Hematopoietic multipotent progenitor cell treated with erythropoietin and hydrocortisone succinate and interleukin-3 and kit ligand, for 15 days (in vitro differentiated cells): Measurements from ENCODE around the gene DCAF12.

ENCODE experiments used
- DNase-seq: peaks from one replicate; pipeline ENCODE4 v3.0.0-alpha.2; 2015; ENCODE audit warnings: low spot score

Gene DCAF12

DNA sequence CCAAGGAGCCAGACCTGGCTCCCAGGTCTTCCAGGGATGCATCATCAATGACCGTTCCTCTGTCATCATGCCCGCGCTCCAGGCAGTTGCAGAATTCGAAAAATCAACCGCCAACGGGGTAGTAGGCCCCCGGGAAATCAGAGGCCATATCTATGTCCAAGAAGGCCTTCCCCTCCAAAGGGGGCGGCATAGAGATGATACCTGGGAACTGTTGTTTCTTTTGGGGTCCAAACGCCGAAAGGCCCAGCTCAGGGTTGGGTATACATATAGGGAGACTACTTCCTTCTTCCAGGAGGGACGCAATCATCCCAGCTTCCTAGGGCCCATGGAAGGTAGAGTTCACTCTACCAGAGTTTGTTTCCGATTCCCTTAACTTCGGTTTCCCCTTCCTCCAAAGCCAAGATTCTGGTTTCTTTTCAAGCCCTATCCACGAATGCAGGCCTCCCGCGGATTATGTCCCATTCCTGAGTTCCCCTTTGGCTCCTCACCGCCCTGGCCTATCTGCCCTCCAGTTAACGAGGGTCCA lies 754 bp downstream of the DCAF12 start:
- DNase-seq: peak; percentile 42

DNA sequence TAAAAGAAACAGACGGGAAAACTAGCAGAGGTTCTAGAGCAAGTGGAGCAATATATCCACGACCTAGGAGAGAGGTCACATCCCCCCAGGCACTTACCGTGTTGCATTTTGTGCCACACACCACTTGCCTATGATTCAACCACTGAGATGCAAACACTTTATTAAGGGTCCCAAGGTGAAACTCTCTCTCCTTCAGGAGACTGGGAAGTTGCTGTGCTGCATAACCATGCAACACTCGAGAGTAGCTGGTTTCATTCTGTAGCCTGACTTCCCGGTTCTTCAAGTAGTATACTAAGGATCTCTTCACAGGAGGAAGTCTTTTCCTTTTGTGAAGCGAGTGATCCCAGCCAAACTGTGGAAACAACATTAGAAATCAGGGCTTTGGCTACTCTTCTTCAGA lies 1.6 kb downstream of the DCAF12 start:
- DNase-seq: peak; percentile 22

DNA sequence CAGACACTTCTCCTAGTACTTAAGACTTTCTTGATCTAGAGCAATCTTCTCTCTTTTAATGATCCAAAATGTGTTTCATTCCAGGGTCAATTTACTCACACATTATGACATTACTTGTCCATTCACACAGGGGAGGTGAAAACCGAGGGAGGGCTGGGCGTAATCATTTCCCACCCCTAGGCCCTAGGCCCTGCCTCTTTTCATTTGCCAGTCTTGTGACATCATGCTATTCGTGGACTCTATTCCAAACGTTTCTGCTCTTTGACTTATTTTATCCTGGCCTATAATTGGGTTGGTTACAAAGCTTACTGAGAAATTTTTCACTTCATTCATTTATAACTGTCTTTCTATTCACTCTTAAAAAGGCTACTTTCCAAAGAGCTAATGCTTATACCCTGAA lies 2.4 kb downstream of the DCAF12 start:
- peak; percentile 70 for DNase-seq

DNA sequence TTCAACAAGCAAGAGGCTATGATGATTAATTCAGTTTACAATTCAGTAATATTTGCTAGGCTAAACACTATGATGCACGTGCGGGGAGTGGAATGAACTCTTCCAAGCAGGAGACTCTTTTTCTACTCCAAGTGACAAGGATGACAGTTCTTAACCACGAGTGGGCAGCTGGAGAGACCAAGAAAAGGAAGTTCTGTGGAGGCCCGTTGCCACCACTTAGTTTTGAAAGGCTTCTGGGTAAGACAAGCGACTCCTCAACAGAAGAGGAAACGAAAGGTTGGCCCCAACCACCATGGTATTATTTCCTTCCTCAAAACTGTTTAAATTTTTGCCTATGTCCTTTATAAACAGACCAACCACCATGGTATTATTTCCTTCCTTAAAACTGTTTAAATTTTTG lies 2.8 kb downstream of the DCAF12 start:
- no peak for DNase-seq

DNA sequence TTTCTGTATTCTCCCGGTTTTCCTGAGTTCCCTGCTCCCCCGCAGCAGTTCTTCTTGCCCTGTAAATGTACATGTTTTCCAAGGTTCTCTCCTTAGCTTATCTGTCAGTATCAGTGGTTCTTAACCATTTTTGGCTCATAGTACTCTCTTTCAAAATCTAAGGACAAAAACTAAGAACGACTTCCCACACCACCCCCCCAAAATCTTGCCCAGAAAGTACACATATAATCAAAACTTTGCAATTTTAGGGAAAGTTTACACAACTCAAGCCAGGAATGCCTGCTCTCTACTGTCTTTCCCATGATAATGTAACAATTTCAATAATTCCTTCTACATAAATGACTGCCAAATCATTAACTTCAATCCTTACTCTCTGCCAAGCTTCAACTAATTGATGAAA lies 4.5 kb downstream of the DCAF12 start:
- no peak for DNase-seq

DNA sequence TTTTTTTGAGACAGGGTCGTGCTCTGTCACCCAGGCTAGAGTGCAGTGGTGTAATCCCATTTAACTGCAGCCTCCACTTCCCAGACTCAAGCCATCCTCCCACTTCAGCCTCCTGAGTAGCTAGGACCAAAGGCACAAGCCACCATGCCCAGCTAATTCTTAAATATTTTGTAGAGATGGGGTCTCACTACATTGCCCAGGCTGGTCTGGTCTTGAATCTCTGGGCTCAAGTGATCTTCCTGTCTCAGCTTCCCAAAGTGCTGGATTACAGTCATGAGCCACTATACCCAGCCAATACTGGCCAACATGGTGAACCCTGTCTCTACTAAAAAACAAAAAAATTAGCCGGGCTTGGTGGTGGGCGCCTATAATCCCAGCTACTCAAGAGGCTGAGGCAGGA lies 6.8 kb downstream of the DCAF12 start:
- no peak for DNase-seq

DNA sequence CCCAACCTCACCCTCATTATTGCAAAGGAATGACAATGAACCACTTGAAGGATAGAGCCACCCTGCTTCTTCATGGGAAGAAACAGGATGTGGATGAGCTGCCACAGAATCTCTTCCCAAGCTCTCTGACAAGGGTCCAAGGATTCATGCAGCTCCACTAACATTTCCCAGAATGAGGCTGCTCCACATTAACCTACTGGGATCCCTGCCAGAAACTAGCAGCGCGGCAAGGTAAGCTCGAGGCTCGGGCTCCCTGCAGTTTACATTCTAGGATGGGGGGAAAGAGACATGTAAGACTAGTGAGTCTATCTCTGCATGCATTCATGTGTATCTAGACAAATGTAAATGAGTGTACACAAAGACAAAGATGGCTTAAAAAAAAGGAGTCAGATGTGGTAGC lies 12.1 kb downstream of the DCAF12 start:
- no peak for DNase-seq

DNA sequence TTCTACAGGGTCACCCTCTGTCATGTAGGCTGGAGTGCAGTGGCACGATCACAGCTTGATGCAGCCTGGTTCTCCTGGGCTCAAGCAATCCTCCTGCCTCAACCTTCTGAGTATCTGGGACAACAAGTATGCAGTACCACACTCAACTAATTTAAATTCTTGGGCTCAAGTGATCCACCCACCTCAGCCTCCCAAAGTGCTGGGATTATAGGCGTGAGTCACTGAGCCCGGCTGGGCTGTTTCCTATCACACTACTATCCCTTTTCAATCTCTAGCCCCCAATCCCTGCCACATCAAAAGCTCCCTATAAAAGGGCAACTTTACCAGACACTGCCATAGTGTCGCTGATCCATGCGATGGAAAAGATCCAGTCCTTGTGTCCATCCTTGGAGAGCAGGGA lies 20.4 kb downstream of the DCAF12 start:
- DNase-seq: no peak

DNA sequence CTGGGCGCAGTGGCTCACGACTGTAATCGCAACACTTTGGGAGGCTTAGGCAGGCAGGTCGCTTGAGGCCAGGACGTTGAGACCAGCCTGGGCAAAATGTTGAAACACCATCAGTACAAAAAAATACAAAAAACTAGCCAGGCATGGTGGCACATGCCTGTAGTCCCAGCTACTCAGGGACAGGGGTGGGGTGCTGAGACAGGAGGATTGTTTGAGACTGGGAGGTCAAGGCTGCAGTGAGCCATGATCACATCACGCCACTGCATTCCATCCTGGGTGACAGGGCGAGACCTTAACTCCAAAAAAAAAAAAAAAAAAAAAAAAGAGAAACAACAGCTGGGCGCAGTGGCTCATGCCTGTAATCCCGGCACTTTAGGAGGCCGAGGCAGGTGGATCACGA lies 23.7 kb downstream of the DCAF12 start:
- DNase-seq: no peak

DNA sequence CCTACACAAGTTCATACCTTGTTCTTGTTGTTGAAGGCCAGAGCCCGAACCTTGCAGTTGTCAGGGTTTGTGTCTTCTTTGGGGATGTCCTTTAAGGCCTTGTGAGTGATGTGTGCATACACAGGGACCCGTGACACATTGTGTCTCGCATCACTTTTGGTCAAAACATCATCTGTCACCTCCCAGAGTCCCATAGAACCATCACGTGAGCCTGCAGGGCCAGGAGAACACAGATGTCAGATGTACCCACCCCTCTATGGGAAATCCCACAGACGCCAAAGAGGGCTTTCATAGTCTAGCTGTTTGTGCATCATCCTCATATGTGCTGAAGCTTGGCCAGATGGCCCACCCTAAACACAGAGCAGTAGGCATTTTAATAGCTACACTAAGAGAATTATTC lies 28.2 kb downstream of the DCAF12 start:
- no peak for DNase-seq

DNA sequence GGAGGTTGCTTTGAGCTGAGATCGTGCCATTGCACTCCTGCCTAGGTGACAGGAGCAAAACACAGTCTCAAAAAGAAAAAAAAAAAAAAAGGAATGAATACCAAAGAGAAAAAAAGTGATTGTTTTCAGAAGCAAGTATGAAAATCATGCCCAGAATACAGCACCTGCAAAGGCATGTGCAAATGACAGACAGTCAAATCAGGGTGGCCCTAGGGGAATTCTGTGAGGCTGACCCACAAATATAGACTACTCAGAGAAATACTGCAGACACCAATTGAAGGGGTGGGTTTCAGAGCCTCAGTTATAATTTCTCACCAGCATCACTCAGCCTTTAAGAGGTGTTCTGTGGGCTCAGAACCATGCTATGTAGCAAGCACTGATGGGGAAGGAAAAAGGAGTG lies 28.6 kb downstream of the DCAF12 start:
- no peak for DNase-seq

DNA sequence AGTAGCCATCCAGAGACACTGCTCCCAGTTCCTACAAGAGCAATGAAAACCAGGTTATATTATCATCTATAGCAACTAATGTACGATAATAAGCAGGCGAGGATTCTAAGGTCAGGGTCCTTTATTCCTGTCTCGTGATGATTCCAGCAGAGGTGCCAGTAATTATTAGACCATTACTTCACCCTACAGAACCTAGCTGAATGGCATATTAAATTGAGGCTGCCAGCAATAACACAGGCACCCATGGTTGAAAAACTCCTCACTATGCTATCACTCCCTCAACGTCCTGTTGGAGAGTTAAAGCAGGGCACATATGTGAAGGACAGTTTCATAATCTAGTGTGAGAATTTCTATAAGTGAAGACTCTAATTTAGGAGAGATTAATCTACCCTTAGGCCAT lies 29.7 kb downstream of the DCAF12 start:
- DNase-seq: no peak

DNA sequence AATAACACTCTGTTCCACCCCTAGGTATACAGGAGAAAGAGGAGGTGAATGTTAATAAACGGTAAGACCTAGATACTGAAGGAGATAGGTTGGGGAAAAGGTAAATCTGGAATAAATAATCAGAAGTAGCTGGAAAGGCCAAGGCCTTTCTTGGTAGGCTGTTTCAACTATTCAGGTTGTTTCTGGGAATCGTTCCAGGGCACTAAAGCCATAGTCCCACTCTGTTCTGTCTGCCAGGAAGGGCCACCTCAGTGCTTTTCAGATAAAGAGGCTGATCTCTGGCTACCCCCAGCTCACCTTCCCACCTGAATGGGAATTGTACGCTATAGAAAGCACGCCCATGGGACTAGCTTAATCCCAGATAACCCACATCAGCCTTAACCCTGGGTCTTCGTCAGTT lies 32.9 kb downstream of the DCAF12 start:
- no peak for DNase-seq

DNA sequence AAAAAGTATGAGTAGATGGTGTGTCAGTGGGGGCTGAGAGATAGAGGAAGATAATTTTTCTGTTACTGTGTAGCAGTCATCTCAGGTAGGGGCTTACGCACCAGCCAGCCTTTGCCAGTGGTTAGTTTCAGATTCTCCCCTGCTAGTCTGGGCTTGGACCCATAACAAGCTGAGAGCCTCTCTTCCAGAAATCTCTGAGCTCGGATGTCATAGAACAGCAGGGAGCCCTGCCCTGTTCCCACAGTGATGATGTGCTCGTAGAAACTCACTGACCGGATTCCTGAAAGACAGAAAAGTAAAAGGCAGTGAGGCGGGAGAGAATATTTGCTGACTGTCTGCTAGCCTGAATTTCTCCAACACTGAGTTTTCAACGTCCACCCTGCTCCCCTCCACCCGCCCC lies 37.2 kb downstream of the DCAF12 start:
- no peak for DNase-seq

DNA sequence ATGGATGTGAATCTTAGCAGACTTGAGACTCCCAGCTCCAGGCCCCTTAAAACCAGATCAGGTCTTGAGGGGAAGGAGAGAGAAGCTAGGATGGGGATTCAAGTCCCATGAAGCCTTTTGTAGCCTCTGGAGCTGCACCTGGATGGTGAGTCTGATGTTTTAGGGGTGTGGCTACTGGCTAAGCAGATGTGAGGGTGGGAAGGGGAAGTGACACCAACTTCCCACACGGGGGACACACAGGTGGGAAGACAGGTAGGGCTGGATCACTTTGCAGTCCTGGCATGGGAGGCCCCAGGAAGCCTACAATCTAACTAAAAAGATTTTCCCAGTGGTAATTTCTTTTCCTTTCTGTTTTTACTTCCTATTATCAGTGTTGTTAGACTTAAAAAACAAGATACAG lies 39.1 kb downstream of the DCAF12 start:
- no peak for DNase-seq

DNA sequence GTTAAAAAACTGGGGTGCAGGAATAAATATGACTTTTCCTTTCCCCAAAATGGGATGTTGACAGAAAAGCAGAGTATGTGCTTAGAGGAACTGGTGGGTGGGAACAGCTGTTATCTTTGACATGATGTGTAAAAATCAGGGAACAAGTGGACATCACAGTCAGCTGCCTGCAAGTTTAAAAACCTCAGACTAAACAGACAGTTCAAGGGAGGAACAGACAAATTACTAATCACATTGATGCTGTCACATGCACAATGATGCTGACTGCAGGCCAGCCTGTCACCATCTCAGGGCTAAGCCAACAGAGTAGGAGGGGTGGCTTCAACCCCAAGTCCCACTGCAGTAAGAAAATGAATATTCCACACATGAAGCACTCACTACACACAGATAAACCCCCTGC lies 39.6 kb downstream of the DCAF12 start:
- no peak for DNase-seq

DNA sequence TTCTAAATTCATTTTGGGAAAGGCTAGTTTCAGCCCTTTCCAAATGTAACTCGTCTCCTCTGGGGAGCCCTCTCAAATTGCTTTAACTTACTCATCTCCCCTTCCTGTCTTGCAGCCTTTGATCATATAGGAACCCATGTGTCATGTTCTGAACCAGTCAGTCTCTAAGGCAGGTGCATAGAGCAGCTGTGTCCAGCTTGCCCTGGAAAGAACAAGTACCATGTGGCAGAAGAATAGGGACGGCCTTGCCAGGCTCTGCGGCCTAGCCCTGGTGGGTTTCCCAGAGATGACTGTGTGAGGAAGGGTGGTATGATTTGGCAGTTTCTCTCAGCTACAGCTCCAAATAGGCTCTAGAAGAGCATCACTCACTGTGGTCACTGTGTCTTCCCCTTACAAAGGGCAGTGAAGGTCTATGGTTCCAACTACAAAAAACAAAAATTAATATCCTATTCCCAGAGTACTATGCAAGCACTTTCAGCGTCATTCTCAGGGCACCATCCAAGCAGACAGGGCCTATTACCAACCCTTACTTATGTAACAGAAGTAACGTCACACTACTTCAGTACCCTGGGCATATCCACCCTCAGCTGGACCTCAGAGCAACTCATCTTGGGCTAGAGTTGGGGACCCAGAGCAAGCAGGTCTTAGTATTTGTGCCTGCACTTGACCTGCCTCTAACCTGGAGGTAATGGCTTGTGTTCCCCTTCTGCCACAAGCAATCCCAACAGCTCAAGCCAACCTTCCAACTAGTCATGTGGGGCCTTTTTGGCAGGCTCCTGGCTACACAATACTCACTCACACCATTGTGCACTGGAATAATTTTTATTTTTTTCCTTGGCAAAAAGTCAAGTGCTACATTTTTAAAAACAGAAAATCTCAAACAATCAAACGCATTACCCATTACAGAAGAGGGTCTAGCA lies 40.7 kb downstream of the DCAF12 start:
- DNase-seq: no peak

DNA sequence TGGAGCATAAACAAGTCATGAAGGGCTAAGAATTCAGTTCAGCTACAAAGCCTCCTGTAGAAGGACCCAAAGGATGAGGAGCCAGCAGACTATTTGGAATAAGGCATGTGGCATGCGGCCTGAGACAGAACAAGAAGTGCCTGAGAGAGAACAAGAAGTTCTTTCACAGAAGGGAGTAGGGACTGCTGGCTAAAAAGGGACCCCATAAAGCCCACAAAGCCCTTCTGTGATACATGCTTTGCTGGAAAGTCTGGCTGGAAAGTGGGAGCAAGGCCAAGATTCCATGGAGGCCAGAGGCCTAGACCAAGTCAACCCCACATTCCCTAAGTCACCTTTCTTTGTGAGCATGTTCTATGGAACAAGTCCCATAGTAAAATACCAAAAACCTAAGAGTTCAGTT lies 41.9 kb downstream of the DCAF12 start:
- no peak for DNase-seq

DNA sequence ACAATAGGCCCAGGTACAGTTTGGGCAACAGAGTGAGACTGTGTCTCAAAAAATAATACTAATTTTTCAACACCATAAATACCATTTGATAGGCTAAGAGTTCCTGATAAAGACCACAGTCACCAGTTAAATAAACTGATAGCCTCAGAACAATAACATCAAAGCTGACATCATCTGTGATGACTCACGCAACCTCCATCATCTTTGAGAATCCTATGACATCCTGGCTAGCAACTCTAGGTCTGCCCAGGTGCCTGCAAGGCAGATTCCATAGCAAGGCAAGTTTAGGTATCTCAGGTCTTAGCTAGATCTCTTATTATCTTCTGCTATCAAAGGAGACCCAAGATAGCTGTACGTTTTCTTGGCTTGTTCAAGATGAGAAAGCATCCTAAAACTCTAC lies 47.3 kb downstream of the DCAF12 start:
- no peak for DNase-seq

DNA sequence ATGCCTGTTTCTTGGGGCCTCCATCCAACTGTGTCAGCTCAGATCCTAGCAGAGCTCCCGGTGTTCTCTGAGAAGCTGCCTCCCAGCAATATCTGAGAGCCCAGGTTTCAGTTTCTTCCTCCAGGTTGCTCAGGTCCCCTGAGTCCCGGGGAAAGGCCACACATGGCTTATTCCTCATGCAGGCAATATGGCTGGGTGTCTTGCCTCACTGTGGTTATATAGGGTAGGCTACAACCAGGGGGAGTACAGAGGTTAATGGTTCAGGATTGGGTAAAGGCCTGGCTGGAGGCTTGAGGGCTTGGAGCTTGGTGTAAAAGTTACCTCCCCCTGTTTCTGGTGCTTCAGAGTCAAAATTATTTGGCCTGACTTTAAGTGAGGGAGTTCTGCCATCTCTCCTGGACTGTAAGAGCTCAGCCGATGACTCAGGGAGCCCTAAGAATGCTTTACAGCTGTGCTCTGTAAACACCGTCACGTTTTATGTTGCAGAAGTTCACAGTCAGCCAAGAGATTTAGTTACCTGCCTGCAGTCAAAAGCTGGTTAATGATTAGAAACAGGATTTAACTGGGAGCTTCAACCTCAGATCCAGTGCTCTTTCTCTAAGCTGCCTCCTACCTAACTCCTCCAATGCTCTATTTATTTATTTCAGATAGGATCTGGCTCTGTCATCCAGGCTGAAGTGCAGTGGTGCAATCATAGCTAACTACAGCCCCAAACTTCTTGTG lies 53.5 kb downstream of the DCAF12 start:
- no peak for DNase-seq

DNA sequence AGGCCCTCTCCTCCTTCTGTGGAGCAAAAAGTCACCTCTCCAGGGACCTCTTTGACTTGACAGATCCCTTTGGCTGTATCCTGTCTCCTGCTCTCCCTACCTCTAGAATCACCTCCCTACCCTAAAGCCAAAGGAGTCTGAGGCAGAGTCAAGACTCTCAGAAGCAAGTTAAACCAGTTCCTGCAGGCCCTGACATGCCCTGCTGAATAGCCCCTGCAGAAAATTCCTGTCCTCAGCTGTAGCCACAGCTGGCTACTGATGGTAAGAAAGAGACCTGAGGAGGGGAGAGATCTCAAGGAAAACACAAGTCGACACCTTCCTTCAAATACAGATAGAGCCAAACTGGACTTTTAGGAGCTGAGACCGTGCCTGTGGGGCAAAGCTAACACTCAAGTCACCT lies 54.1 kb downstream of the DCAF12 start:
- DNase-seq: no peak

DNA sequence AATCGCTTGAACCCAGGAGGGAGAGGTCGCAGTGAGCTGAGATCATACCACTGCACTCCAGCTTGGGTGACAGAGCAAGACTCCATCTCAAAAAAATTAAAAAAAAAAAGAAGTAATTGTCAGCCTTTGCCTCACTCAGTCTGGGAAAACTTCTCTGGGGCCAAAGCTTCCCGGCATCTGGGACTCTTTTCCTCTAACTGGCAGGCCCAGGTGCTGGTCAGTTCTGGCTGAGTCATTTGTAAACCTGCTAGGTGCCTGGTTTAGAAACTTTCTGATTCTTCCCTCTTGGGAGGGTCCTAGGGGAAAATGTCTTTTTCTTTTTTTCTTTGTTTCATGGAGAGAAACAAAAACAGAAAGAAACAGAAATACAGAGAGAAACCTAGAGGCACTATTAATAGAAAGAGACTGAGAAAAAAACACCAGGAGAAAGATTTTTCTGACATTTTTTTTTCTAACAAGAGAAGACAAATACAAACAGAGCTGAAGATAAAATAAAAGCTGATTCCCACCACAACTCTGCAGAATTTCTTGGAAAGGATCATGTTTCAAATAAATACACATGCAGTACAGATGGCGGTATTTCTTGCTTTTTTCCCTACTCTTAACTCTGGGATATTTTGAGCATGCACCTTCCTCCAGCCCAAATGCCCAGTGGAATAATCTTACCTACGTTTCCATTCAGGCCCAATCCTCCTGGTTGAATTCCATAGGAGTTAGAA lies 55.7 kb downstream of the DCAF12 start:
- no peak for DNase-seq

DNA sequence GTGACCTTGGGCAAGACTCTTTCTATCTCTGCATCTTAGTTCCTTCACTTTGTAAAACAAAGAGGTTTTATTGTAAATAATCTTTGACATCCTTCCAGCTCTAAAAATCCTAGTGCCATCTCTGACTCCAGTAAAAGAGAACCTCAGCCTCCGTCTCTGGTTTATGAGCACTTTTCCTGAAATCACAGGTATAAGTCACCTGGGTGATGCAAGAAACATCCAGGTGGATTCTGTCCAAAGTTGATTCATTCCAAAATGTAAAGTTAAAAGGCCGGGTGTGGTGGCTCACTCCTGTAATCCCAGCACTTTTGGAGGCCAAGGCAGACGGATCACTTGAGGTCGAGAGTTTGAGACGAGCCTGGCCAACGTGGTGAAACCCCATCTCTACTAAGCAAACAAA lies 56.7 kb downstream of the DCAF12 start:
- DNase-seq: no peak
